ENCODE results near the gene VANGL1.

DNA sequence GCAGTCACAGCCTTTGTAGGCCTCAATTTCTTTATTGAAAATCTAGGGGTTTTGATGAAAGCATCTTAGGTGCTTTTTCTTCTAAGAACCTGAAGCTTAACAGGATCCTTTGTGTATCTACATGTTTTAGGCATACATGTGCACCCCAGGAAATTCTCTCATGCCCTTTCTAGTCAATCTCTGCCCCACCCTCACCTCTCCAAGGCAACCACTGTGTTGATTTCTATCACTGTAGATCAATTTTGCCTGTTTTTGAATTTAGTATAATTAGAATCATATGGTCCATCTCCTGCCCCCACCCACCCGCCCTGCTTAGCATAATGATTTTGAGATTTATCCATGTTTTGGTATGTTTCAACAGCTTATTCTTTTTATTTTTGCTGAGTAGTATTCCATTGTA lies 19.4 kb downstream of the VANGL1 start:
- TF ChIP-seq, protein P1, sequence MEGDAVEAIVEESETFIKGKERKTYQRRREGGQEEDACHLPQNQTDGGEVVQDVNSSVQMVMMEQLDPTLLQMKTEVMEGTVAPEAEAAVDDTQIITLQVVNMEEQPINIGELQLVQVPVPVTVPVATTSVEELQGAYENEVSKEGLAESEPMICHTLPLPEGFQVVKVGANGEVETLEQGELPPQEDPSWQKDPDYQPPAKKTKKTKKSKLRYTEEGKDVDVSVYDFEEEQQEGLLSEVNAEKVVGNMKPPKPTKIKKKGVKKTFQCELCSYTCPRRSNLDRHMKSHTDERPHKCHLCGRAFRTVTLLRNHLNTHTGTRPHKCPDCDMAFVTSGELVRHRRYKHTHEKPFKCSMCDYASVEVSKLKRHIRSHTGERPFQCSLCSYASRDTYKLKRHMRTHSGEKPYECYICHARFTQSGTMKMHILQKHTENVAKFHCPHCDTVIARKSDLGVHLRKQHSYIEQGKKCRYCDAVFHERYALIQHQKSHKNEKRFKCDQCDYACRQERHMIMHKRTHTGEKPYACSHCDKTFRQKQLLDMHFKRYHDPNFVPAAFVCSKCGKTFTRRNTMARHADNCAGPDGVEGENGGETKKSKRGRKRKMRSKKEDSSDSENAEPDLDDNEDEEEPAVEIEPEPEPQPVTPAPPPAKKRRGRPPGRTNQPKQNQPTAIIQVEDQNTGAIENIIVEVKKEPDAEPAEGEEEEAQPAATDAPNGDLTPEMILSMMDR (IDR thresholded peaks at IDR 0.05) = no peak
- TF ChIP-seq POLR2A (IDR thresholded peaks at IDR 0.05) = no peak
